H1 (cell line): Measurements from ENCODE around the gene ARPP19. TPM values are rescaled to one million over a fixed set of nuclear protein-coding genes. Genes with fewer than 3 reads are reported as not detected.

Source experiments
- ATF2 ChIP-seq: IDR thresholded peaks from 2 replicates; pipeline ENCODE4 v1.6.1; 2012; ENCODE audit warnings: low read length, inconsistent platforms
- CHD7 ChIP-seq: fragments of 300-600 bp; sonication (generic); IDR thresholded peaks from 2 replicates; pipeline ENCODE4 v1.7.1; 2012; ENCODE audit warnings: low read length, moderate library complexity, mild to moderate bottlenecking, inconsistent platforms; ENCODE audit not compliant: insufficient replicate concordance
- GABPA ChIP-seq: IDR thresholded peaks from 2 replicates; pipeline ENCODE4 v1.6.1; 2011; ENCODE audit warnings: mild to moderate bottlenecking, low read length, moderate library complexity, borderline replicate concordance; ENCODE audit not compliant: insufficient read depth
- GTF2F1 ChIP-seq: IDR thresholded peaks from 2 replicates; pipeline ENCODE4 v1.6.1; 2012; ENCODE audit warnings: low read depth, low read length, improper control_type of control experiment, borderline replicate concordance
- KDM5A ChIP-seq: fragments of 200-600 bp; IDR thresholded peaks from 2 replicates; pipeline ENCODE4 v1.7.1; 2012; ENCODE audit warnings: mild to moderate bottlenecking, low read length, inconsistent platforms, mixed read lengths
- POLR2AphosphoS5 ChIP-seq: IDR thresholded peaks from 2 replicates; pipeline ENCODE4 v1.6.1; 2011; ENCODE audit warnings: low read depth, low read length
- RBBP5 ChIP-seq: IDR thresholded peaks from 2 replicates; pipeline ENCODE4 v1.7.1; 2012; ENCODE audit warnings: low read depth, mild to moderate bottlenecking, inconsistent platforms, low read length, moderate library complexity, borderline replicate concordance
- RXRA ChIP-seq: IDR thresholded peaks from 2 replicates; pipeline ENCODE4 v1.6.1; 2011; ENCODE audit warnings: low read depth, mild to moderate bottlenecking, low read length, moderate library complexity; ENCODE audit not compliant: insufficient read depth
- SIX5 ChIP-seq: IDR thresholded peaks from 2 replicates; pipeline ENCODE4 v1.6.1; 2011; ENCODE audit warnings: mild to moderate bottlenecking, low read depth, low read length
- SP4 ChIP-seq: IDR thresholded peaks from 2 replicates; pipeline ENCODE4 v1.6.1; 2012; ENCODE audit warnings: low read length, inconsistent platforms
- SRF ChIP-seq: IDR thresholded peaks from 2 replicates; pipeline ENCODE4 v1.6.1; 2011; ENCODE audit warnings: mild to moderate bottlenecking, low read depth, low read length, moderate library complexity
- polyA plus RNA-seq, 7 experiments: library from polyadenylated mRNA; depleted of rRNA in 3 of 7; stranded (reverse) in 5 of 7; unstranded in 2 of 7; fragments of >200 nt in 5 of 7; fragments of 200-250 nt in 2 of 7; gene quantifications; 1 replicate in 5 of 7; 2 replicates in 1 of 7; 4 replicates in 1 of 7; pipeline versions ENCODE4 v1.2.1 to v1.2.3, GENCODE V29; 2011 to 2013; ENCODE audit warnings: missing spikeins in 2 of 7, mixed read lengths in 2 of 7
- total RNA-seq: library from RNA; stranded (reverse); fragmentation: NEBNext Ultra II Directional; extraction: Animal tissue kit (Norgen Biotek cat#: 25700); gene quantifications from 2 replicates; pipeline ENCODE4 v1.2.1, GENCODE V29; 2021

ARPP19 gene
- total and polyA plus RNA-seq, 2 of the 8 experiments (the other 6 are each of a cell fraction or from before 2014, with no cell fraction given) = 81.9 to 274 TPM

- TF ChIP-seq CHD7 = no peak
- TF ChIP-seq ATF2 = no peak
- TF ChIP-seq RXRA = no peak
- no peak for TF ChIP-seq SRF
- no peak for TF ChIP-seq RBBP5
- TF ChIP-seq GTF2F1 = no peak
- TF ChIP-seq GABPA = no peak
- TF ChIP-seq KDM5A = no peak
- TF ChIP-seq SP4 = no peak
- TF ChIP-seq SIX5 = no peak
- TF ChIP-seq POLR2AphosphoS5 = no peak
These were observed 46.5 kb upstream of the ARPP19 start (continued) for GRCh38 chr15:52615302-52615701.
